H1 (cell line): ENCODE data around the gene R3HDM1. TPM values are rescaled to one million over a fixed set of nuclear protein-coding genes. Genes with fewer than 3 reads are reported as not detected.

Experiments used
- MAX ChIP-seq: IDR thresholded peaks from 2 replicates; pipeline ENCODE4 v1.6.1; 2012; ENCODE audit warnings: inconsistent platforms
- RBBP5 ChIP-seq: IDR thresholded peaks from 2 replicates; pipeline ENCODE4 v1.7.1; 2012; ENCODE audit warnings: low read depth, mild to moderate bottlenecking, inconsistent platforms, low read length, moderate library complexity, borderline replicate concordance
- SIX5 ChIP-seq: IDR thresholded peaks from 2 replicates; pipeline ENCODE4 v1.6.1; 2011; ENCODE audit warnings: mild to moderate bottlenecking, low read depth, low read length
- polyA plus RNA-seq, 7 experiments: library from polyadenylated mRNA; depleted of rRNA in 3 of 7; stranded (reverse) in 5 of 7; unstranded in 2 of 7; fragments of >200 nt in 5 of 7; fragments of 200-250 nt in 2 of 7; gene quantifications; 1 replicate in 5 of 7; 2 replicates in 1 of 7; 4 replicates in 1 of 7; pipeline versions ENCODE4 v1.2.1 to v1.2.3, GENCODE V29; 2011 to 2013; ENCODE audit warnings: missing spikeins in 2 of 7, mixed read lengths in 2 of 7
- total RNA-seq: library from RNA; stranded (reverse); fragmentation: NEBNext Ultra II Directional; extraction: Animal tissue kit (Norgen Biotek cat#: 25700); gene quantifications from 2 replicates; pipeline ENCODE4 v1.2.1, GENCODE V29; 2021

The R3HDM1 gene
- total and polyA plus RNA-seq, 2 of the 8 experiments (the other 6 are each of a cell fraction or from before 2014, with no cell fraction given), result 77.7 to 120 TPM

GRCh38 chr2:135555311-135555710 lies 24.0 kb downstream of the R3HDM1 start (continued):
- TF ChIP-seq RBBP5, result no peak
- no peak for TF ChIP-seq MAX
- no peak for TF ChIP-seq SIX5
